OCI-LY3 (cell line): ENCODE measurements around the gene AGT.

Source experiments
- EZH2phosphoT487 ChIP-seq: fragments of 200-600 bp; shearing (Covaris generic); IDR thresholded peaks from 2 replicates; pipeline ENCODE4 v1.6.1; 2018; ENCODE audit warnings: antibody characterized with exemption, mixed run types, low read depth
- TF ChIP-seq, protein P1 (sequence below): fragments of 200-600, 300-600 bp; sonication (generic); IDR thresholded peaks from 2 replicates; pipeline ENCODE4 v1.5.1; 2014; ENCODE audit warnings: antibody characterized with exemption, low read length, low read depth

DNA sequence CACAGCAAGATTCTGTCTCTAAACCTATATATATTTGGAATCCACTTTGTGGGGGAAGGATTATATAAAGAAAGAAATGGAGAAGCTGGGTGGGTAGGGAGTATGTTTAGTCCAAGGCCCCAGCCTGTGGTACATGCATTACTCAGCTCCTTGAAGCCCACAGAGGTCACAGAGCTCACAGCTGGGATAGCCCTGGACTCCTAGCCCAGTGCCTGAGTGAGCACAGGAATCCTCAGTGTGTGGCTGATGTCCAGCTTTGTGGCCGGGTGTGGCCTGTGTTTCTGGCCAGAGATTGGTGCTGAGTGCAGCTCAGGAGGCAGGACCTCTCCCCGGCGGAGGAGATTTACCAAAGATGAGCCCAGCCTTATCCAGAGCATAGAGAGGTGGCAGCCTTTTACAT, 40.9 kb upstream of the AGT start:
- TF ChIP-seq, protein P1, sequence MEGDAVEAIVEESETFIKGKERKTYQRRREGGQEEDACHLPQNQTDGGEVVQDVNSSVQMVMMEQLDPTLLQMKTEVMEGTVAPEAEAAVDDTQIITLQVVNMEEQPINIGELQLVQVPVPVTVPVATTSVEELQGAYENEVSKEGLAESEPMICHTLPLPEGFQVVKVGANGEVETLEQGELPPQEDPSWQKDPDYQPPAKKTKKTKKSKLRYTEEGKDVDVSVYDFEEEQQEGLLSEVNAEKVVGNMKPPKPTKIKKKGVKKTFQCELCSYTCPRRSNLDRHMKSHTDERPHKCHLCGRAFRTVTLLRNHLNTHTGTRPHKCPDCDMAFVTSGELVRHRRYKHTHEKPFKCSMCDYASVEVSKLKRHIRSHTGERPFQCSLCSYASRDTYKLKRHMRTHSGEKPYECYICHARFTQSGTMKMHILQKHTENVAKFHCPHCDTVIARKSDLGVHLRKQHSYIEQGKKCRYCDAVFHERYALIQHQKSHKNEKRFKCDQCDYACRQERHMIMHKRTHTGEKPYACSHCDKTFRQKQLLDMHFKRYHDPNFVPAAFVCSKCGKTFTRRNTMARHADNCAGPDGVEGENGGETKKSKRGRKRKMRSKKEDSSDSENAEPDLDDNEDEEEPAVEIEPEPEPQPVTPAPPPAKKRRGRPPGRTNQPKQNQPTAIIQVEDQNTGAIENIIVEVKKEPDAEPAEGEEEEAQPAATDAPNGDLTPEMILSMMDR = no peak
- TF ChIP-seq EZH2phosphoT487 = no peak
